Fibroblast of the conjunctiva (primary cell): Measurements from ENCODE around the gene ALCAM.

Experiments used
- DNase-seq: peaks from one replicate; pipeline ENCODE4 v3.0.0-alpha.2; 2010; ENCODE audit warnings: low read depth

The ALCAM gene

GRCh38 chr3:105495021-105495420, 128.3 kb downstream of the ALCAM start:
- peak; percentile 5 for DNase-seq

- no peak for DNase-seq
Measured at GRCh38 chr3:105496343-105496742, 129.6 kb downstream of the ALCAM start.

GRCh38 chr3:105497386-105497785, 130.7 kb downstream of the ALCAM start:
- DNase-seq: no peak

- DNase-seq: no peak
Measured at GRCh38 chr3:105499961-105500360, 133.3 kb downstream of the ALCAM start.

GRCh38 chr3:105502333-105502732, 135.6 kb downstream of the ALCAM start:
- no peak for DNase-seq

GRCh38 chr3:105503191-105503593, 136.5 kb downstream of the ALCAM start:
- DNase-seq: no peak

GRCh38 chr3:105504440-105504951, 137.8 kb downstream of the ALCAM start:
- no peak for DNase-seq

GRCh38 chr3:105505170-105505569, 138.5 kb downstream of the ALCAM start:
- no peak for DNase-seq

GRCh38 chr3:105511031-105511430, 144.3 kb downstream of the ALCAM start:
- no peak for DNase-seq

GRCh38 chr3:105512061-105512460, 145.4 kb downstream of the ALCAM start:
- DNase-seq: no peak

- DNase-seq: peak; percentile 51
Measured at GRCh38 chr3:105513042-105513441, 146.3 kb downstream of the ALCAM start.

GRCh38 chr3:105513886-105514285, 147.2 kb downstream of the ALCAM start:
- no peak for DNase-seq

GRCh38 chr3:105515372-105515771, 148.7 kb downstream of the ALCAM start:
- no peak for DNase-seq

- no peak for DNase-seq
Measured at GRCh38 chr3:105516972-105517371, 150.3 kb downstream of the ALCAM start.

GRCh38 chr3:105518203-105518602, 151.5 kb downstream of the ALCAM start:
- DNase-seq: no peak

GRCh38 chr3:105518806-105519418, 152.2 kb downstream of the ALCAM start:
- peak; percentile 53 for DNase-seq

- DNase-seq: no peak
Measured at GRCh38 chr3:105521770-105522169, 155.1 kb downstream of the ALCAM start.

- no peak for DNase-seq
Measured at GRCh38 chr3:105523501-105523900, 156.8 kb downstream of the ALCAM start.

- no peak for DNase-seq
Measured at GRCh38 chr3:105525531-105525930, 158.8 kb downstream of the ALCAM start.

GRCh38 chr3:105526360-105527111, 159.8 kb downstream of the ALCAM start:
- DNase-seq: no peak

- no peak for DNase-seq
Measured at GRCh38 chr3:105527535-105527934, 160.8 kb downstream of the ALCAM start.

GRCh38 chr3:105527949-105528348, 161.2 kb downstream of the ALCAM start:
- DNase-seq: no peak

- DNase-seq: no peak
Measured at GRCh38 chr3:105528955-105529354, 162.2 kb downstream of the ALCAM start.

- no peak for DNase-seq
Measured at GRCh38 chr3:105529456-105529855, 162.7 kb downstream of the ALCAM start.
